Gastrocnemius medialis (tissue), 4 donors: ENCODE data around the gene XPO5. TPM values are rescaled to one million over a fixed set of nuclear protein-coding genes. Genes with fewer than 3 reads are reported as not detected.

ENCODE experiments used
- ATAC-seq, 2 donors: fragments of 150-250 bp; one replicate each; pipeline ENCODE4 v1.9.1; 2016
- DNase-seq, 2 donors: peaks; one replicate each; pipeline ENCODE4 v3.0.0-alpha.2; 2019
- H3K27ac ChIP-seq, 4 donors: fragments of 200-600 bp; sonication (generic); 1 replicate in 1 of 4; 2 replicates in 3 of 4; pipeline ENCODE4 v1.5.1; 2016 to 2018; ENCODE audit warnings: mild to moderate bottlenecking in 2 of 4, moderate library complexity in 1 of 4
- H3K27me3 ChIP-seq, 3 donors: fragments of 200-600 bp; sonication (generic) in 2 of 3; 1 replicate in 1 of 3; 2 replicates in 2 of 3; pipeline versions ENCODE4 v1.5.1 to v1.6.0; 2016 to 2019; ENCODE audit warnings: mild to moderate bottlenecking in 1 of 3, moderate library complexity in 1 of 3
- H3K36me3 ChIP-seq, 2 donors: fragments of 200-600 bp; sonication (generic) in 1 of 2; one replicate each; pipeline ENCODE4 v1.5.1; 2017 to 2018
- H3K4me1 ChIP-seq, 2 donors: fragments of 200-600 bp; sonication (generic) in 1 of 2; one replicate each; pipeline ENCODE4 v1.5.1; 2016 to 2017; ENCODE audit warnings: mild to moderate bottlenecking in 2 of 2
- H3K4me3 ChIP-seq, 4 donors: fragments of 200-600 bp; sonication (generic) in 3 of 4; 1 replicate in 1 of 4; 2 replicates in 3 of 4; pipeline ENCODE4 v1.5.1; 2016 to 2019; ENCODE audit warnings: mild to moderate bottlenecking in 2 of 4
- H3K9me3 ChIP-seq, 3 donors: fragments of 200-600 bp; sonication (generic) in 2 of 3; 1 replicate in 1 of 3; 2 replicates in 2 of 3; pipeline ENCODE4 v1.5.1; 2016 to 2019
- CTCF ChIP-seq, 5 experiments: fragments of 450-650 bp in 3 of 5; fragments of 200-600 bp in 2 of 5; sonication (generic) in 2 of 5; IDR thresholded peaks in 4 of 5; conservative IDR thresholded peaks in 1 of 5; 1 replicate in 4 of 5; 2 replicates in 1 of 5; pipeline ENCODE4 v1.5.1; 2016 to 2019; ENCODE audit warnings: antibody characterized with exemption in 5 of 5, mild to moderate bottlenecking in 3 of 5, moderate library complexity in 3 of 5
- POLR2A ChIP-seq, 2 donors: fragments of 450-650 bp; IDR thresholded peaks; one replicate each; pipeline ENCODE4 v1.6.1; 2017; ENCODE audit warnings: antibody characterized with exemption in 2 of 2, mild to moderate bottlenecking in 2 of 2, moderate library complexity in 2 of 2
- in situ Hi-C, 4 donors: fragments of 200-750 bp; cut with MboI; loops; one replicate each; pipeline versions ENCODE4 v1.15.0 to v1.8.0; 2017; ENCODE audit warnings: low sequenced_read_pairs in 4 of 4
- intact Hi-C: fragments of 100-400 bp; cut with DNase I; formaldehyde crosslinking; loops from one replicate; pipeline ENCODE4 v1.15.1; 2023; ENCODE audit warnings: low total_unique reads
- total RNA-seq, 4 donors: library from RNA; depleted of rRNA; stranded (reverse); fragments of >200 nt; gene quantifications; one replicate each; pipeline versions ENCODE4 v1.1.0 to v1.2.3, GENCODE V29; 2016

The XPO5 gene
- total RNA-seq, 4 donors from 2014 or later = 11.8 to 21.8 (median 16.6) TPM

GRCh38 chr6:43496370-43497128 lies 79.3 kb downstream of the XPO5 start:
- no peaks in the 10 kb centered on the region for H3K27me3 ChIP-seq
- peak in 1 of 2 donors; percentile 7 for ATAC-seq
- intact Hi-C loops (loop anchor here (1.0 kb wide), 1 partner anchor 42 kb away; no protein-coding TSS in a partner anchor), in situ Hi-C loops (no loop called here)
- DNase-seq = no peak
- H3K4me3 ChIP-seq = no peak overlapping the region
- peaks cover 0 to 39% of the 10 kb centered on the region in 2 donors for H3K36me3 ChIP-seq
- H3K27ac ChIP-seq = peak overlapping the region in 1 of 4 donors; percentile 70
- TF ChIP-seq POLR2A (IDR thresholded peaks at IDR 0.05) (no peak), CTCF (IDR thresholded peaks at IDR 0.05 in 4 of 5, conservative IDR thresholded peaks at IDR 0.05 in 1 of 5) (peak; percentile 46 to 74 (median 63))
- H3K9me3 ChIP-seq = no peaks in the 10 kb centered on the region
- H3K4me1 ChIP-seq = peaks cover 14 to 31% of the 10 kb centered on the region in 2 donors

DNA sequence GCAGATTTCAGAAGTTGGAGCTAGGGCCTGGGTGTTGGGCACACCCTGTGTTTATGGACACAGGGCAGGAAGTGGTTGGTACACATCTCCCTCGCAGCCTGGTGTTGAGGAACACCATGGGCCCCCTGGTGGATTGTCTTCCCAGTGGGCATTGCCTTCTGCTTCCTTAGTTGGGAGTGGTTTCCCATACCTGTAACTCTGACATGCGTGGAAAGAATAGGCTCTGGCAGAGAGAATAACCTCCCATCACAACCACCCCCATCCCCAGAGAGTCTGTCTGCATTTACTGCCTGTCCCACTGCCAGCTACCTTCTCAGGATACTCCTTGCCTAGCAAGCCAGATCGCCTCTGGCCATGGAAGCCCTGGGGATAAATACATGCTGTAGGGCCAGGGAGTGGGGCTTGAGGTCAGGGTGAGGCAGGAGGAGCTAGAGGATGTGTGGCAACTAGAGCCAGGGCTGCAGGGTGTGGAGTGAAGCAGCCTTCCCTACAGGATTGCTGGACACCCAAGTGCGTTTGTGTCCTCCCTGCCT lies 80.4 kb downstream of the XPO5 start:
- no peak for TF ChIP-seq CTCF (IDR thresholded peaks at IDR 0.05 in 4 of 5, conservative IDR thresholded peaks at IDR 0.05 in 1 of 5)
- TF ChIP-seq POLR2A (IDR thresholded peaks at IDR 0.05) = no peak
- intact Hi-C loops (no loop called here), in situ Hi-C loops (no loop called here)
- no peak for ATAC-seq
- no peak overlapping the region for H3K27ac ChIP-seq
- DNase-seq = no peak
- no peak overlapping the region for H3K4me3 ChIP-seq
- peaks cover 0 to 29% of the 10 kb centered on the region in 2 donors for H3K36me3 ChIP-seq
- H3K9me3 ChIP-seq = no peaks in the 10 kb centered on the region
- peaks cover 12 to 31% of the 10 kb centered on the region in 2 donors for H3K4me1 ChIP-seq
- H3K27me3 ChIP-seq = no peaks in the 10 kb centered on the region

DNA sequence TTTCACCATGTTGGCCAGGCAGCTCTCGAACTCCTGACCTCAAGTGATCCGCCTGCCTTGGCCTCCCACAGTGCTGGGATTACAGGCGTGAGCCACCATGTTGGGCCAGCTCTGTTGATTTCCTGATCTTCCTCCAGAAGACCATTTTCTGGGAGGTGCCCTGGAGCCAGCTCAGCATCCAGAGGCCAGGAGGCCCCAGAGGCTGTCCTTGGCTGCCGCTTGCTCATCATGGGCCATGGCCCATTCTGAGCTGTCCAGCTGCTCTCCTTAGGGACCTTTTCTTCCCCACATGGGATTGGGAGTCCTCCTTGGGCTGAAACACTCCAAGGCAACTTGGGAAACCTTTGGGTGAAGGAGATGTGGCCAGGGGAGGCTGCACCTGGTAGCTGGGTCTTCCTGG lies 81.1 kb downstream of the XPO5 start:
- Histone ChIP-seq H3K27me3 (no peaks in the 10 kb centered on the region), H3K27ac (no peak overlapping the region), H3K36me3 (peaks cover 0 to 22% of the 10 kb centered on the region in 2 donors), H3K9me3 (no peaks in the 10 kb centered on the region), H3K4me3 (no peak overlapping the region), H3K4me1 (peaks cover 12 to 31% of the 10 kb centered on the region in 2 donors)
- DNase-seq (no peak), ATAC-seq (no peak)
- intact Hi-C loops = no loop called here
- TF ChIP-seq CTCF (IDR thresholded peaks at IDR 0.05 in 4 of 5, conservative IDR thresholded peaks at IDR 0.05 in 1 of 5) (no peak), POLR2A (IDR thresholded peaks at IDR 0.05) (no peak)
- in situ Hi-C loops = no loop called here

DNA sequence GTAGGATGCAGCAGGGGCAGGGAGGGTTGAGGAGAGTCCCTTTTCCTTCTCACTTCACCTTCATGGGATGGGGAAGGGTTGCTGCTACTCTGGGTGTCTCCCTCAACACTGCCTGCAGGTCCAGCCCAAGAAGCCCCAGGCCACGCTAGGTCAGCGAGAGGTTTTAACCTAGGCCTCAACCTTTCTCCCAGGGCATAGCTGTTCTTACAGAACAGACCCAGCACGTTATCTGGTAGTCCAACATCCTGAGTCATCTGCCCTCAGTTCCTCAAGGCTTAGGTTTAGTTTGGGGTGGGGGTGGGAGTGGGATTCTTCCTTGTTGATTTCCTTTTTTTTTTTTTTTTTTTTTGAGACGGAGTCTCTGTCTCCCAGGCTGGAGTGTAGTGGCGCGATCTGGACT lies 81.5 kb downstream of the XPO5 start:
- Histone ChIP-seq H3K4me1 (peaks cover 12 to 31% of the 10 kb centered on the region in 2 donors), H3K4me3 (no peak overlapping the region), H3K27ac (no peak overlapping the region), H3K9me3 (no peaks in the 10 kb centered on the region), H3K27me3 (no peaks in the 10 kb centered on the region), H3K36me3 (peaks cover 0 to 17% of the 10 kb centered on the region in 2 donors)
- intact Hi-C loops (no loop called here), in situ Hi-C loops (no loop called here)
- DNase-seq (no peak), ATAC-seq (no peak)
- no peak for TF ChIP-seq POLR2A (IDR thresholded peaks at IDR 0.05)
- TF ChIP-seq CTCF (IDR thresholded peaks at IDR 0.05 in 4 of 5, conservative IDR thresholded peaks at IDR 0.05 in 1 of 5) = no peak
